Memory B cell (primary cell): ENCODE data around the gene TBXAS1.
"Not testable (repeated sequence)": the region's sequence is repeated elsewhere in the genome, so short reads cannot be mapped to it uniquely, and the experiment has no call there.

ENCODE experiments used
- ATAC-seq: fragments of 150-1000 bp; cut with Tn5 transposase; 2 replicates; pipeline ENCODE4 v1.10.0; 2021; ENCODE audit warnings: low read depth, mild to moderate bottlenecking, moderate library complexity
- DNase-seq, 2 donors: peaks; one replicate each; pipeline ENCODE4 v3.0.0; 2022; ENCODE audit warnings: low spot score in 2 of 2
- H3K27ac Mint-ChIP-seq: one replicate; pipeline ENCODE4 v1.8.0; 2022; ENCODE audit warnings: mild to moderate bottlenecking, moderate library complexity, mixed read lengths
- H3K27me3 Mint-ChIP-seq: one replicate; pipeline ENCODE4 v1.8.0; 2022; ENCODE audit warnings: mixed read lengths
- H3K36me3 Mint-ChIP-seq: one replicate; pipeline ENCODE4 v1.8.0; 2022; ENCODE audit warnings: mild to moderate bottlenecking, mixed read lengths
- H3K4me1 Mint-ChIP-seq: one replicate; pipeline ENCODE4 v1.8.0; 2022; ENCODE audit warnings: mixed read lengths
- H3K4me3 Mint-ChIP-seq: one replicate; pipeline ENCODE4 v1.8.0; 2022; ENCODE audit warnings: mild to moderate bottlenecking, moderate library complexity, mixed read lengths
- H3K9me3 Mint-ChIP-seq: one replicate; pipeline ENCODE4 v1.8.0; 2022; ENCODE audit warnings: mixed read lengths

The TBXAS1 gene

GRCh38 chr7:139896831-139897230 lies 67.8 kb downstream of the TBXAS1 start:
- H3K27ac Mint-ChIP-seq = no peak overlapping the region
- DNase-seq (no peak), ATAC-seq (no peak)
- peaks cover 30% of the 10 kb centered on the region for H3K4me1 Mint-ChIP-seq
- no peaks in the 10 kb centered on the region for H3K27me3 Mint-ChIP-seq
- peaks cover 2% of the 10 kb centered on the region for H3K9me3 Mint-ChIP-seq
- no peak overlapping the region for H3K4me3 Mint-ChIP-seq
- peaks cover 3% of the 10 kb centered on the region for H3K36me3 Mint-ChIP-seq

- peaks cover 5% of the 10 kb centered on the region for H3K9me3 Mint-ChIP-seq
- H3K4me1 Mint-ChIP-seq = peaks cover 36% of the 10 kb centered on the region
- H3K27ac Mint-ChIP-seq = no peak overlapping the region
- H3K27me3 Mint-ChIP-seq = no peaks in the 10 kb centered on the region
- no peak for DNase-seq
- no peak for ATAC-seq
- H3K36me3 Mint-ChIP-seq = peaks cover 3% of the 10 kb centered on the region
- no peak overlapping the region for H3K4me3 Mint-ChIP-seq
These were observed 68.5 kb downstream of the TBXAS1 start for GRCh38 chr7:139897422-139898090.

DNA sequence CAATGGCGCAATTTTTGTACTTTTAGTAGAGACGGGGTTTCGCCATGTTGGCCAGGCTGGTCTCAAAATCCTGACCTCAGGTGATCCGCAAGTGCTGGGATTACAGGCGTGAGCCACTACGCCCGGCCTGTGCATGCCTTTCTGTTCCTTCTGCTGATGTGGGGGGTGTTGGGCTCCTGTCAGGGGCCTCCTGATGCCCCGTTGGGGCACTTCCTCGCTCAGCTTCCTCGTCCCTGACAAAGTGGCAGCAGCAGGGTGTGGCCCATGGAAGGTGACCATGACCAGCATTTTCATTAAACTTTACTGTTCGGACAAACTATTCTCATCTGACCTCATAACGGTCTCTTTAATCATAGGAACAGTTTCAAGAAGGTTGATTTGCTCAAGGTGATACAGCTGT lies 69.4 kb downstream of the TBXAS1 start:
- Mint-ChIP-seq H3K4me1 (peaks cover 36% of the 10 kb centered on the region), H3K27ac (no peak overlapping the region), H3K9me3 (peaks cover 10% of the 10 kb centered on the region), H3K4me3 (no peak overlapping the region), H3K27me3 (no peaks in the 10 kb centered on the region), H3K36me3 (peaks cover 7% of the 10 kb centered on the region)
- no peak for ATAC-seq
- DNase-seq = no peak

DNA sequence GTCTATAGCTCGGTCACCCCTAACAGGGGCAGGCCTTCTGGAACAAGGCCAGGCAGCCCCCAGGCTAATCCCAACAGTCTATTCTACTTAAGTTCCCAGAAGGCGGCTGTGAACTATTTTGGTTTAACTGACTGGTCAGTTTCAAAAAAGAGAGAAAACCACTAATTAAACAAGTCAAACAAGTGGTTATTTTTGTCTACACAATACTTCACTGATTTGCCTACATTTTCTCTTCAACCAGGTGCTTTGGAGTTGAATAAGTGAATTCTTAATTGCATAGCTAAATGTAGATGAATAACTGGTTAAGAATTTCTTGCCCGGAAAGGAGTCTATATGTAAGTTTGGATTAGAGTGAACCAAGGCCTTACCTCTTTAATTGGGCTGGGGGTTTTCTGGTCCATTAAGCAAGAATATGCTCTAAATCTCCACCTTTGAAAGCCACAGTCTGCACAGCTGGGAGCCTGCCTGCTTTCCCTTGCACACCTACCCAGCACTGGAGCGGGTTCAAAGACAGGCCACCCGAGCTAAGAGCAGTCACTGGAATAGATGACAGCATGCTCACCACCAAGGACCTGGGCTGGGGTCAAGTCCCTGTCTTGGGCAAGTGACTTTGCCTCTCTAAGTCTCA lies 70.4 kb downstream of the TBXAS1 start:
- Mint-ChIP-seq H3K9me3 (peaks cover 14% of the 10 kb centered on the region), H3K4me1 (peaks cover 29% of the 10 kb centered on the region), H3K36me3 (peaks cover 7% of the 10 kb centered on the region), H3K27me3 (no peaks in the 10 kb centered on the region), H3K4me3 (no peak overlapping the region), H3K27ac (no peak overlapping the region)
- ATAC-seq (no peak), DNase-seq (no peak)

- no peak for DNase-seq
- no peaks in the 10 kb centered on the region for H3K27me3 Mint-ChIP-seq
- H3K9me3 Mint-ChIP-seq = peaks cover 16% of the 10 kb centered on the region
- H3K4me1 Mint-ChIP-seq = peaks cover 30% of the 10 kb centered on the region
- H3K36me3 Mint-ChIP-seq = peaks cover 7% of the 10 kb centered on the region
- H3K4me3 Mint-ChIP-seq = no peak overlapping the region
- no peak for ATAC-seq
- no peak overlapping the region for H3K27ac Mint-ChIP-seq
These were observed 71.3 kb downstream of the TBXAS1 start for GRCh38 chr7:139900326-139900725.

DNA sequence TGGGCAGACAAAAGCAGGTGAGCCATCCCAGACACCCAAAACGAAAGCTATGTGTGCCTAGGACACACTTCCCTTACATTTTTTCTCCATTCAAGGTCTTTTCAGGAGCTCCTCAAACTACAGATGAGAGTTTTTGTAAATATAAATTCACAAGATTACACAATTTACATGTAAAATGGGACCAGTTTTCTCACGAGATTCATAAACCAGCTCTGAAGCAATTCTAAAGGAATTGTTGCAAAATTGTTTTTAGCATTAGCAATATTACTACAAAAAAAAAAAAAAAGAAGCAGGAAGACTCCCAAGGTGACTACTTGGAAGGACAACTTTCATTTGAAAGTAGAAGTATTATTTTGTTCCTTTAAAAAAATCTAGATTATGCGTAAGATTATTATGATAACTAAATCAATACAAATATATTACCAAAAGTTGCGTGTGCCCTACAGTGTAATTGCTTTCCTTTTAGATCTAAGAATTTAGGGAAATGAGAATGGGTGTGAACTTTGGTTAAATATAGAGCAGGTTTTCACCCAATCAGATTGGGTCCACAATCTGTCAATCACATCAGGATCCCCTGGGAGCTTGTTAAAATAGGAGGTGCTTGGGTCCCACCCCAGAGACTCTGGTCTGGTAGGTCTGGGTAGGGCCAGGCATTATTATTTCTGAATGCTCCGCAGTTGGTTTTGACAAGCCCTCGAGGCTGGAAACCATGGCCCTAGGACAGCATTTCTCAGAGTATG lies 72.2 kb downstream of the TBXAS1 start:
- Mint-ChIP-seq H3K36me3 (peaks cover 7% of the 10 kb centered on the region), H3K4me3 (no peak overlapping the region), H3K27ac (no peak overlapping the region), H3K4me1 (peaks cover 31% of the 10 kb centered on the region), H3K27me3 (no peaks in the 10 kb centered on the region), H3K9me3 (peaks cover 16% of the 10 kb centered on the region)
- DNase-seq = peak; percentile 34 to 40
- ATAC-seq = peak; percentile 94

GRCh38 chr7:139901901-139902300 lies 72.8 kb downstream of the TBXAS1 start:
- ATAC-seq (peak; percentile 11), DNase-seq (no peak)
- H3K27ac Mint-ChIP-seq = no peak overlapping the region
- peaks cover 29% of the 10 kb centered on the region for H3K4me1 Mint-ChIP-seq
- H3K36me3 Mint-ChIP-seq = peaks cover 8% of the 10 kb centered on the region
- H3K27me3 Mint-ChIP-seq = no peaks in the 10 kb centered on the region
- H3K9me3 Mint-ChIP-seq = peaks cover 16% of the 10 kb centered on the region
- H3K4me3 Mint-ChIP-seq = no peak overlapping the region

DNA sequence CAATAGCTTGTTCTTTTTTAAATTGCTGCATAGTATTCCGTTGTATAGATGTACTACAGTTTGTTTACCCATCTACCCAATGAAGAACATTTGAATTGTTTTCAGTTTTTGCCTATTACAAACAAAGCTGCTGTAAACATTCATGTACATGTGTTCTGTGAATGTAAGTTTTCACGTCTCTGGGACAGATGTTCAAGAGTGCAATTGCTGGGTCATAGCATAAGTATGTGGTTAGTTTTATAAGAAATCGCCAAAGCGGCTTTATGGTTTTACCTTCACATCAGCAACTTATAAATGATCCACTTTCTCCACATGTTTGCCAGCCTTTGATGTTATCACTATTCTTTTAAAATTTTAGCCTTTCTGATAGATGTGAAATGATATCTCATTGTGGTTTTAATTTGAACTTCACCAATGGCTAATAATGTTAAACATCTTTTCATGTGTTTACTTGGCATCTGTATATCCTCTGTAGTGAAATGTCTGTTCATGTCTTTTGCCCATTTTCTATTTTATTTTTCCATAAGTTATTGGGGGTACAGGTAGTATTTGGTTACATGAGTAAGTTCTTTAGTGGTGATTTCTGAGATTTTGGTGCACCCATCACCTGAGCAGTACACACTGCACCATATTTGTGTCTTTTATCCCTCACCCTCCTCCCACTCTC lies 73.5 kb downstream of the TBXAS1 start:
- no peaks in the 10 kb centered on the region for H3K27me3 Mint-ChIP-seq
- no peak overlapping the region for H3K27ac Mint-ChIP-seq
- H3K36me3 Mint-ChIP-seq = peaks cover 8% of the 10 kb centered on the region
- H3K4me1 Mint-ChIP-seq = peaks cover 28% of the 10 kb centered on the region
- H3K4me3 Mint-ChIP-seq = no peak overlapping the region
- peaks cover 14% of the 10 kb centered on the region for H3K9me3 Mint-ChIP-seq
- ATAC-seq = no peak
- DNase-seq = no peak

DNA sequence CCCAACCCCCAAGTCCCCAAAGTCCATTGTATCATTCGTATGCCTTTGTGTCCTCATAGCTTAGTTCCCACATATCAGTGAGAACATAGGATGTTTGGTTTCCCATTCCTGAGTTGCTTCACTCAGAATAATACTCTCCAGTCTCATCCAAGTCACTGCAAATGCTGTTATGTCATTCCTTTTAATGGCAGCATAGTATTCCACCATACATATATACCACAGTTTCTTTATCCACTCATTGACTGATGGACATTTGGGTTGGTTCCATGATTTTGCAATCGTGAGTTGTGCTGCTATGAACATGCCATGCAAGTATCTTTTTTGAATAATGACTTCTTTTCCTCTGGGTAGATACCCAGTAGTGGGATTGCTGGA lies 74.0 kb downstream of the TBXAS1 start:
- H3K36me3 Mint-ChIP-seq, ATAC-seq, H3K27ac Mint-ChIP-seq, DNase-seq, H3K4me3 Mint-ChIP-seq, H3K27me3 Mint-ChIP-seq: not testable (repeated sequence)
- H3K9me3 Mint-ChIP-seq = peaks cover 14% of the 10 kb centered on the region
- peaks cover 31% of the 10 kb centered on the region for H3K4me1 Mint-ChIP-seq

GRCh38 chr7:139906879-139907278 lies 77.8 kb downstream of the TBXAS1 start:
- Mint-ChIP-seq H3K27ac (no peak overlapping the region), H3K4me1 (peaks cover 26% of the 10 kb centered on the region), H3K27me3 (no peaks in the 10 kb centered on the region), H3K4me3 (no peak overlapping the region), H3K9me3 (peaks cover 16% of the 10 kb centered on the region), H3K36me3 (peaks cover 5% of the 10 kb centered on the region)
- ATAC-seq (no peak), DNase-seq (no peak)

GRCh38 chr7:139908792-139909191 lies 79.7 kb downstream of the TBXAS1 start:
- H3K4me3 Mint-ChIP-seq = no peak overlapping the region
- H3K9me3 Mint-ChIP-seq = peaks cover 4% of the 10 kb centered on the region
- DNase-seq (no peak), ATAC-seq (no peak)
- H3K27ac Mint-ChIP-seq = no peak overlapping the region
- H3K27me3 Mint-ChIP-seq = no peaks in the 10 kb centered on the region
- peaks cover 5% of the 10 kb centered on the region for H3K36me3 Mint-ChIP-seq
- H3K4me1 Mint-ChIP-seq = peaks cover 21% of the 10 kb centered on the region

GRCh38 chr7:139909379-139910050 lies 80.5 kb downstream of the TBXAS1 start:
- DNase-seq (no peak), ATAC-seq (no peak)
- H3K27ac Mint-ChIP-seq = no peak overlapping the region
- peaks cover 6% of the 10 kb centered on the region for H3K36me3 Mint-ChIP-seq
- H3K27me3 Mint-ChIP-seq = no peaks in the 10 kb centered on the region
- H3K4me3 Mint-ChIP-seq = no peak overlapping the region
- peaks cover 20% of the 10 kb centered on the region for H3K4me1 Mint-ChIP-seq
- H3K9me3 Mint-ChIP-seq = peaks cover 4% of the 10 kb centered on the region

GRCh38 chr7:139913021-139913844 lies 84.2 kb downstream of the TBXAS1 start:
- DNase-seq = no peak
- Mint-ChIP-seq H3K4me3 (no peak overlapping the region), H3K9me3 (no peaks in the 10 kb centered on the region), H3K4me1 (peaks cover 27% of the 10 kb centered on the region), H3K27ac (no peak overlapping the region), H3K36me3 (peaks cover 5% of the 10 kb centered on the region), H3K27me3 (no peaks in the 10 kb centered on the region)
- ATAC-seq = no peak
